OCI-LY1 (cell line): ENCODE results near the gene CSAD.

Experiments used
- H2AFZ ChIP-seq: fragments of 200-600 bp; sonication (generic), shearing (Covaris generic); 2 replicates; pipeline ENCODE4 v1.6.0; 2014; ENCODE audit warnings: antibody characterized with exemption, mild to moderate bottlenecking, low read length
- H3F3A ChIP-seq: fragments of 200-600 bp; sonication (generic), shearing (Covaris generic); 2 replicates; pipeline ENCODE4 v1.6.0; 2014; ENCODE audit warnings: mild to moderate bottlenecking, antibody characterized with exemption, low read length, moderate library complexity; ENCODE audit not compliant: insufficient read depth
- H3K27ac ChIP-seq: fragments of 200-600 bp; sonication (generic); 2 replicates; pipeline ENCODE4 v1.5.1; 2014; ENCODE audit warnings: low read length, mixed run types, mild to moderate bottlenecking, low read depth; ENCODE audit not compliant: poor library complexity, severe bottlenecking
- H3K27me3 ChIP-seq: fragments of 200-600 bp; sonication (generic); 2 replicates; pipeline ENCODE4 v1.6.0; 2014; ENCODE audit warnings: antibody characterized with exemption, mild to moderate bottlenecking, low read length, moderate library complexity; ENCODE audit not compliant: insufficient read depth
- H3K36me3 ChIP-seq: fragments of 200-600 bp; sonication (generic); 2 replicates; pipeline ENCODE4 v1.6.1; 2014; ENCODE audit warnings: mild to moderate bottlenecking, antibody characterized with exemption, low read length, moderate library complexity, mixed read lengths; ENCODE audit not compliant: insufficient read depth
- H3K4me1 ChIP-seq: fragments of 200-600 bp; sonication (generic); 2 replicates; pipeline ENCODE4 v1.5.1; 2014; ENCODE audit warnings: mild to moderate bottlenecking, low read length, moderate library complexity; ENCODE audit not compliant: insufficient read depth, severe bottlenecking
- H3K4me2 ChIP-seq: fragments of 200-600 bp; sonication (generic), shearing (Covaris generic); 2 replicates; pipeline ENCODE4 v1.6.1; 2014; ENCODE audit warnings: low read length
- H3K4me3 ChIP-seq: fragments of 200-600 bp; sonication (generic); 2 replicates; pipeline ENCODE4 v1.5.1; 2014; ENCODE audit warnings: low read length, low read depth, mild to moderate bottlenecking, mixed read lengths; ENCODE audit not compliant: poor library complexity, severe bottlenecking
- H3K79me2 ChIP-seq: fragments of 200-600 bp; shearing (Covaris generic); 2 replicates; pipeline ENCODE4 v1.6.1; 2016; ENCODE audit warnings: mixed run types, low read length, mixed read lengths; ENCODE audit not compliant: insufficient read depth
- H3K9ac ChIP-seq: fragments of 200-600 bp; sonication (generic), shearing (Covaris generic); 2 replicates; pipeline ENCODE4 v1.6.1; 2014; ENCODE audit warnings: mild to moderate bottlenecking, low read length, mixed read lengths
- H3K9me2 ChIP-seq: fragments of 200-600 bp; sonication (generic), shearing (Covaris generic); 2 replicates; pipeline ENCODE4 v1.6.1; 2014; ENCODE audit warnings: low read depth, mild to moderate bottlenecking, low read length, mixed read lengths
- H3K9me3 ChIP-seq: fragments of 200-600 bp; shearing (Covaris generic); 2 replicates; pipeline ENCODE4 v1.6.1; 2014; ENCODE audit warnings: low read length, mixed read lengths
- H4K20me1 ChIP-seq: fragments of 200-600 bp; sonication (generic), shearing (Covaris generic); 2 replicates; pipeline ENCODE4 v1.6.0; 2016; ENCODE audit warnings: mild to moderate bottlenecking, low read length; ENCODE audit not compliant: insufficient read depth
- EZH2 ChIP-seq: fragments of 200-600 bp; sonication (generic), shearing (Covaris generic); IDR thresholded peaks from 2 replicates; pipeline ENCODE4 v1.8.0; 2017; ENCODE audit warnings: borderline replicate concordance, mixed run types, mild to moderate bottlenecking, antibody characterized with exemption, low read length, moderate library complexity, mixed read lengths
- TF ChIP-seq, protein P1 (sequence below): fragments of 200-600 bp; sonication (generic), shearing (Covaris generic); IDR thresholded peaks from 2 replicates; pipeline ENCODE4 v1.5.1; 2017; ENCODE audit warnings: mild to moderate bottlenecking, antibody characterized with exemption, low read length, moderate library complexity, mixed read lengths

Gene CSAD

DNA sequence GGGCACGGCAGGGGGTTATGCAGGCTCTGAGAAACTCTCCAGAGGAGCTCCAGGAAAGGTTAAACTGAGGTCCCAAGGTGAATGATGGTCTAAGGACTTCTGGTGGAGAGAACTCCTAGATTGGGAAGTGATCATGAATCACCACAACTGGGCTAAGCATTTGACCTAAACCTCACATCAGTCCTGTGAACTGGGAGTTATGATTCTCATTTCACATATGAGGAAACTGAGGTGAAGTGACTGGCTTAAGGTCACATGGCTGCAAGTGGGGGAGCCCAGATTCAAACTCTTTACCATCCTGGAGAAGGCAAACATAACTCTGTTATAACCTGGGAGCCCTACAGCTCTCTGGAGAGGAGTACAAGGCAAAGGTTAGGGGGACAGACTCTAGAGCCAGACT is 47.1 kb upstream of the CSAD start:
- Histone ChIP-seq H2AFZ (no peak overlapping the region), H3K4me1 (peaks cover 6% of the 10 kb centered on the region), H3K79me2 (no peaks in the 10 kb centered on the region), H3K36me3 (no peaks in the 10 kb centered on the region), H3K9me2 (no peaks in the 10 kb centered on the region), H3K9ac (no peak overlapping the region), H3K27me3 (peaks cover 3% of the 10 kb centered on the region), H4K20me1 (no peaks in the 10 kb centered on the region), H3F3A (no peaks in the 10 kb centered on the region), H3K4me3 (no peak overlapping the region), H3K9me3 (no peaks in the 10 kb centered on the region), H3K4me2 (no peak overlapping the region), H3K27ac (no peak overlapping the region)
- TF ChIP-seq EZH2: no peak
- TF ChIP-seq, protein P1, sequence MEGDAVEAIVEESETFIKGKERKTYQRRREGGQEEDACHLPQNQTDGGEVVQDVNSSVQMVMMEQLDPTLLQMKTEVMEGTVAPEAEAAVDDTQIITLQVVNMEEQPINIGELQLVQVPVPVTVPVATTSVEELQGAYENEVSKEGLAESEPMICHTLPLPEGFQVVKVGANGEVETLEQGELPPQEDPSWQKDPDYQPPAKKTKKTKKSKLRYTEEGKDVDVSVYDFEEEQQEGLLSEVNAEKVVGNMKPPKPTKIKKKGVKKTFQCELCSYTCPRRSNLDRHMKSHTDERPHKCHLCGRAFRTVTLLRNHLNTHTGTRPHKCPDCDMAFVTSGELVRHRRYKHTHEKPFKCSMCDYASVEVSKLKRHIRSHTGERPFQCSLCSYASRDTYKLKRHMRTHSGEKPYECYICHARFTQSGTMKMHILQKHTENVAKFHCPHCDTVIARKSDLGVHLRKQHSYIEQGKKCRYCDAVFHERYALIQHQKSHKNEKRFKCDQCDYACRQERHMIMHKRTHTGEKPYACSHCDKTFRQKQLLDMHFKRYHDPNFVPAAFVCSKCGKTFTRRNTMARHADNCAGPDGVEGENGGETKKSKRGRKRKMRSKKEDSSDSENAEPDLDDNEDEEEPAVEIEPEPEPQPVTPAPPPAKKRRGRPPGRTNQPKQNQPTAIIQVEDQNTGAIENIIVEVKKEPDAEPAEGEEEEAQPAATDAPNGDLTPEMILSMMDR: no peak

DNA sequence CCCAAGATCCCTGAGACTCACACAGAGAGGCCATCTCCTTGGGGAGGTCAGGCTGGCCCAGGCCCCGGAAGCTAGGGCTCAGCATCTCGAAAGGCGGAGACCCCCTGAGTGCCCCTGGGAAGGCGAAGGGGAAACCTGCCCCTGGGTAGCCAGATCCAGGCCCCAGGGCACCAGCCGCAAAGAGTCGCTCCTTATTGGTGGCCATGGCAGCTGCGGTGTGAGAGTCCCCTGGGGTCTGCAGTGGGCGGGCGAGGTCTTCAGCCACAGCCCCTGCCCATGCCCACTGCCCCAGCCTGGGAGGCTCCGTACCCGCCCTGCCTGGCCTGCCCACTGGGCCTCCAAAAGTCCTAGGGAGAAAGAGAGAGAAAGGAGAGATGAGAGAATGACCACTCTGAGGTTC is 46.6 kb upstream of the CSAD start:
- no peaks in the 10 kb centered on the region for H3F3A ChIP-seq
- peaks cover under 1% of the 10 kb centered on the region for H3K4me1 ChIP-seq
- no peak overlapping the region for H3K4me2 ChIP-seq
- no peaks in the 10 kb centered on the region for H3K9me2 ChIP-seq
- no peaks in the 10 kb centered on the region for H3K36me3 ChIP-seq
- H2AFZ ChIP-seq: no peak overlapping the region
- no peaks in the 10 kb centered on the region for H3K79me2 ChIP-seq
- no peak overlapping the region for H3K27ac ChIP-seq
- no peak for TF ChIP-seq EZH2
- TF ChIP-seq, protein P1: no peak
- no peak overlapping the region for H3K9ac ChIP-seq
- peaks cover 3% of the 10 kb centered on the region for H3K27me3 ChIP-seq
- no peaks in the 10 kb centered on the region for H3K9me3 ChIP-seq
- no peak overlapping the region for H3K4me3 ChIP-seq
- H4K20me1 ChIP-seq: no peaks in the 10 kb centered on the region

DNA sequence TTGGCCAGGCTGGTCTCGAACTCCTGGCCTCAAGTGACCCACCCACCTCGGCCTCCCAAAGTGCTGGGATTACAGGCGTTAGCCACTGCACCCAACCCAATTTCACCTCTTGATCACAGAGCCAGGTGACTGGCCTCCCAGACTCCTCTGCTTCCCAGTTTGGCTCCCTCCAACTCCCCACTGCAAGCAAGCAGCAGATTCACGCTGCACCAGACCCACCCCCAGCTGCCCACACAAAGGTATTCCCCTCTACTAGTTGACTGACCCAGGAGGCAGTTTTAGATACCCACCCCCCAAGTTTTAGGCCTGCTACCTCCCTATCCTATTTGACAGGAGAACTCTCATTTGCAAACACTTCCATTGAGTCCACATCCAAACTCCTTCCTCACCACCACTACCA is 46.1 kb upstream of the CSAD start:
- peaks cover 3% of the 10 kb centered on the region for H3K27me3 ChIP-seq
- H3K9me2 ChIP-seq: no peaks in the 10 kb centered on the region
- no peak overlapping the region for H3K27ac ChIP-seq
- no peaks in the 10 kb centered on the region for H3F3A ChIP-seq
- H4K20me1 ChIP-seq: no peaks in the 10 kb centered on the region
- peaks cover 4% of the 10 kb centered on the region for H3K4me1 ChIP-seq
- H2AFZ ChIP-seq: no peak overlapping the region
- no peaks in the 10 kb centered on the region for H3K36me3 ChIP-seq
- TF ChIP-seq, protein P1: no peak
- no peak for TF ChIP-seq EZH2
- H3K79me2 ChIP-seq: no peaks in the 10 kb centered on the region
- no peak overlapping the region for H3K4me3 ChIP-seq
- H3K4me2 ChIP-seq: no peak overlapping the region
- no peaks in the 10 kb centered on the region for H3K9me3 ChIP-seq
- no peak overlapping the region for H3K9ac ChIP-seq
